IPS DF 6.9 (cell line): ENCODE data around the gene SCARF1.
"Not testable (repeated sequence)": the region's sequence is repeated elsewhere in the genome, so short reads cannot be mapped to it uniquely, and the experiment has no call there.

Experiments
- DNase-seq: peaks from one replicate; pipeline ENCODE4 v3.0.0-alpha.2; 2013; ENCODE audit warnings: low read depth, low spot score
- H3K27ac ChIP-seq: one replicate; pipeline ENCODE4 v1.5.1; 2013; ENCODE audit warnings: low read length, control low read depth
- H3K27me3 ChIP-seq: 2 replicates; pipeline ENCODE4 v1.6.1; 2013; ENCODE audit warnings: mild to moderate bottlenecking, low read length; ENCODE audit not compliant: control insufficient read depth, insufficient read depth
- H3K36me3 ChIP-seq: 2 replicates; pipeline ENCODE4 v1.6.1; 2013; ENCODE audit warnings: low read length; ENCODE audit not compliant: control insufficient read depth, insufficient read depth
- H3K4me1 ChIP-seq: 2 replicates; pipeline ENCODE4 v1.6.1; 2013; ENCODE audit warnings: low read length; ENCODE audit not compliant: control insufficient read depth, insufficient read depth
- H3K4me3 ChIP-seq: 2 replicates; pipeline ENCODE4 v1.5.1; 2013; ENCODE audit warnings: mild to moderate bottlenecking, low read length
- H3K9me3 ChIP-seq: 2 replicates; pipeline ENCODE4 v1.6.1; 2013; ENCODE audit warnings: low read length, inconsistent platforms; ENCODE audit not compliant: control insufficient read depth, insufficient read depth
- WGBS: extraction: QIAGEN DNeasy Blood & Tissue Kit; methylation state at CpG from one replicate; pipeline ENCODE4 v1.1.7; 2013; ENCODE audit warnings: mixed read lengths, missing lambda C conversion rate; ENCODE audit not compliant: insufficient read length, insufficient coverage; 5-methylcytosine and 5-hydroxymethylcytosine counted together

The SCARF1 gene, protein sequence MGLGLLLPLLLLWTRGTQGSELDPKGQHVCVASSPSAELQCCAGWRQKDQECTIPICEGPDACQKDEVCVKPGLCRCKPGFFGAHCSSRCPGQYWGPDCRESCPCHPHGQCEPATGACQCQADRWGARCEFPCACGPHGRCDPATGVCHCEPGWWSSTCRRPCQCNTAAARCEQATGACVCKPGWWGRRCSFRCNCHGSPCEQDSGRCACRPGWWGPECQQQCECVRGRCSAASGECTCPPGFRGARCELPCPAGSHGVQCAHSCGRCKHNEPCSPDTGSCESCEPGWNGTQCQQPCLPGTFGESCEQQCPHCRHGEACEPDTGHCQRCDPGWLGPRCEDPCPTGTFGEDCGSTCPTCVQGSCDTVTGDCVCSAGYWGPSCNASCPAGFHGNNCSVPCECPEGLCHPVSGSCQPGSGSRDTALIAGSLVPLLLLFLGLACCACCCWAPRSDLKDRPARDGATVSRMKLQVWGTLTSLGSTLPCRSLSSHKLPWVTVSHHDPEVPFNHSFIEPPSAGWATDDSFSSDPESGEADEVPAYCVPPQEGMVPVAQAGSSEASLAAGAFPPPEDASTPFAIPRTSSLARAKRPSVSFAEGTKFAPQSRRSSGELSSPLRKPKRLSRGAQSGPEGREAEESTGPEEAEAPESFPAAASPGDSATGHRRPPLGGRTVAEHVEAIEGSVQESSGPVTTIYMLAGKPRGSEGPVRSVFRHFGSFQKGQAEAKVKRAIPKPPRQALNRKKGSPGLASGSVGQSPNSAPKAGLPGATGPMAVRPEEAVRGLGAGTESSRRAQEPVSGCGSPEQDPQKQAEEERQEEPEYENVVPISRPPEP

DNA sequence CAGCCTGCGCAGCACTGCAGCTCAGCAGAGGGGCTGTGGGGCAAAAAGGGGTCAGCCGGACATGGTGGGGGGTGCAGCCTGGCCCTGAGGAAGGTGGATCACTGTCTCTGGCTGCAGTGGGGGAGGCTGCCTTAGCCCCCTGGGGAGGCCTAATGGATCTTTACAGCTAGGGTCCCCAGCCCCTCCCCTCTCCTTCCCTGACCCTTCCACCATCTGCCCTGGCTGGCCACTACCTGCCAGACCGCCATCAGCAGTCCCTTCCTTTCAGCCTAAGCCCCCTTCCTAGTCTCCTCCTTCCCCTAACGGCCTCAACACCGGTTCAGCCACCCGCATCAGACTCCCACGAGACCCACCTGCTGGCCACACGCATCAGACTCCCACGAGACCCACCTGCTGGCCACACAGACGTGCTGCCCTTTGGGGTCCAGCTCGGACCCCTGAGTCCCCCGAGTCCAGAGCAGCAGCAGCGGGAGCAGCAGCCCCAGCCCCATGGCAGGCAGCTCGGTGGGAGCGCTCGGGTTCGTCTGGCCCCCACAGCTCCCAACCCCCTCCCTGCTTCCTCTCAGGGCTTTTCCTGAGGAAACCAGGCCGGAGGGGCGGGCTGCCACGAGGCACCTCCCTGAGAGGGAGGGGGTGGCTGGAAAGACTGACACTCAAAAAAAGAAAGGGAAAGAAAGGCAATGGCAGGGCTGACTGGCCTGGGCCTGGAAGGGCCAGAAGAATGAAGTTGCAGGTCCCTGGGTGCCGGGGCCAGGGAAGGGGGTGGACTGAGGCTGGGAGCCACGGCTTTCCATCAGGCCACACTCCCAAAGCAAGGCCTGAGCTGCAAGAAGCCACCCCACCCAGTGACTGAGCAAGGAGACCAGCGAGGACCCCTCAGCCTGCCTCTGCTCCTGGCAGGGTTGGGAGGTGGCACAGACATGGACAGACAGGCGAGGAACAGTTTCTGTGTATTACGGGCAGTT is at the start of gene SCARF1:
Gene SCARF1 (minus strand): TSS at position 526 of the 965 bp plus-strand sequence. CDS start 35 bp downstream, at position 491.
- H3K27me3 ChIP-seq = no peaks in the 10 kb centered on the region
- H3K4me1 ChIP-seq = peaks cover 15% of the 10 kb centered on the region
- H3K4me3 ChIP-seq = no peak within 1 kb of the TSS
- no CpG with 5 or more reads among the region's 25 CpGs for WGBS
- no peaks in the 10 kb centered on the region for H3K9me3 ChIP-seq
- H3K27ac ChIP-seq = no peak within 1 kb of the TSS
- DNase-seq = no peak
- no peaks in the 10 kb centered on the region for H3K36me3 ChIP-seq

GRCh38 chr17:1693339-1693738 is 47.8 kb upstream of the SCARF1 start:
- DNase-seq = no peak
- H3K27ac ChIP-seq = no peak overlapping the region
- H3K9me3 ChIP-seq = no peaks in the 10 kb centered on the region
- no peaks in the 10 kb centered on the region for H3K27me3 ChIP-seq
- H3K4me3 ChIP-seq = no peak overlapping the region
- WGBS = no CpG with 5 or more reads among the region's 7 CpGs
- H3K36me3 ChIP-seq = no peaks in the 10 kb centered on the region
- H3K4me1 ChIP-seq = no peaks in the 10 kb centered on the region

DNA sequence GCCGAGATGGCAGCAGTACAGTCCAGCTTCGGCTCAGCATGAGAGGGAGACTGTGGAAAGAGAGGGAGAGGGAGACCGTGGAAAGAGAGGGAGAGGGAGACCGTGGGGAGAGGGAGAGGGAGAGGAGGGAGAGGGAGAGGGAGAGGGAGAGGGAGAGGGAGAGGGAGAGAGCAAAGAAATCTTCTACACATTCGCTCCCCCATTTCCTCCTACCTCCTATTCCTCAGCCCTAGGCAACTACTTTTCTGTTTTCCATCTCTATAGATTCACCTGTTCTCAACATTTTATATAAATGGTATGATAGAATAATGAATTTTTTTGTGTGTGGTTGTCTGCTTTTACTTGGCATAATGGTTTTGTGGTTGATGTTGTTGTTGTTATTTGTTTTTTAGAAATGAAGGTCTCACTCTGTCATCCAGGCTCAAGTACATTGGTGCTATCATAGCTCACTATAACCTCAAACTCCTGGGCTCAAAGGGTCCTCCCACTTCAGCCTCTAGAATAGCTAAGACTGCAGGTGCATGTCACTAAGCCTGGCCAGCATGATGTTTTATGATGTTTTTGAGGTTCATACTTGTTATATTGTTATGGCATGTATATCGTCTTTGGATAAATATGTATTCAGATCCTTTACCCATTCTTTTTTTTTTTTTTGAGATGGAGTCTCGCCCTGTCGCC is 45.2 kb upstream of the SCARF1 start:
- Histone ChIP-seq H3K36me3 (no peaks in the 10 kb centered on the region), H3K27ac (no peak overlapping the region), H3K9me3 (no peaks in the 10 kb centered on the region), H3K4me1 (no peaks in the 10 kb centered on the region), H3K4me3 (no peak overlapping the region), H3K27me3 (no peaks in the 10 kb centered on the region)
- no peak for DNase-seq
- no CpG with 5 or more reads among the region's 8 CpGs for WGBS

DNA sequence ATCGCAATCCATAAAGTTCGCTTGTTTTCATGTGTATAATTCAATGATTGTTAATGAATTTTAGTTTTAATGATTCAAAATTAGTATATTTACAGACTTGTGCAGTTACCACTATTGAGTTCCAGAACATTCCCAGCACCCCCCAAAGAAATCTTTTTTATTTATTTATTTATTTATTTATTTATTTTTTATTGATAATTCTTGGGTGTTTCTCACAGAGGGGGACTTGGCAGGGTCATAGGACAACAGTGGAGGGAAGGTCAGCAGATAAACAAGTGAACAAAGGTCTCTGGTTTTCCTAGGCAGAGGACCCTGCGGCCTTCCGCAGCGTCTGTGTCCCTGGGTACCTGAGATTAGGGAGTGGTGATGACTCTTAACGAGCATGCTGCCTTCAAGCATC is 42.9 kb upstream of the SCARF1 start:
- not testable (repeated sequence) for H3K27me3 ChIP-seq, DNase-seq, H3K4me1 ChIP-seq, H3K36me3 ChIP-seq, H3K4me3 ChIP-seq, H3K9me3 ChIP-seq, H3K27ac ChIP-seq
- WGBS = no CpG with 5 or more reads among the region's 6 CpGs

- no CpG with 5 or more reads among the region's 7 CpGs for WGBS
- Histone ChIP-seq H3K4me3 (no peak overlapping the region), H3K4me1 (no peaks in the 10 kb centered on the region), H3K36me3 (peaks cover 10% of the 10 kb centered on the region; the same call in 1 of the 2 replicates), H3K9me3 (no peaks in the 10 kb centered on the region), H3K27ac (no peak overlapping the region), H3K27me3 (no peaks in the 10 kb centered on the region)
- no peak for DNase-seq
Observed at GRCh38 chr17:1686086-1686485, 40.6 kb upstream of the SCARF1 start.

- no peak within 1 kb of the TSS for H3K27ac ChIP-seq
- no peaks in the 10 kb centered on the region for H3K27me3 ChIP-seq
- peaks cover 23% of the 10 kb centered on the region for H3K36me3 ChIP-seq
- peak within 1 kb of the TSS; percentile 91; the same call in 1 of the 2 replicates for H3K4me3 ChIP-seq
- peak; percentile 94 for DNase-seq
- no CpG with 5 or more reads among the region's 72 CpGs for WGBS
- H3K9me3 ChIP-seq = no peaks in the 10 kb centered on the region
- H3K4me1 ChIP-seq = no peaks in the 10 kb centered on the region
Observed at GRCh38 chr17:1684378-1685189, 39.1 kb upstream of the SCARF1 start, which contains the start of gene PRPF8. Gene PRPF8 (minus strand): TSS chr17:1684867. CDS start chr17:1684571, 296 bp downstream.

- H3K9me3 ChIP-seq = no peaks in the 10 kb centered on the region
- no CpG with 5 or more reads among the region's 5 CpGs for WGBS
- peaks cover 33% of the 10 kb centered on the region for H3K36me3 ChIP-seq
- no peak overlapping the region for H3K27ac ChIP-seq
- no peak for DNase-seq
- no peaks in the 10 kb centered on the region for H3K4me1 ChIP-seq
- no peak overlapping the region; the same call in 1 of the 2 replicates for H3K4me3 ChIP-seq
- no peaks in the 10 kb centered on the region for H3K27me3 ChIP-seq
Observed at GRCh38 chr17:1683459-1683858, 37.9 kb upstream of the SCARF1 start.

- Histone ChIP-seq H3K36me3 (peaks cover 76% of the 10 kb centered on the region), H3K4me1 (no peaks in the 10 kb centered on the region), H3K27me3 (no peaks in the 10 kb centered on the region), H3K4me3 (no peak overlapping the region), H3K27ac (no peak overlapping the region), H3K9me3 (no peaks in the 10 kb centered on the region)
- no CpG with 5 or more reads among the region's 13 CpGs for WGBS
- DNase-seq = no peak
Observed at GRCh38 chr17:1676401-1676800, 30.9 kb upstream of the SCARF1 start.
